Ascending aorta (tissue), 2 donors: Measurements from ENCODE around the gene LMTK2. TPM values are rescaled to one million over a fixed set of nuclear protein-coding genes. Genes with fewer than 3 reads are reported as not detected.

ENCODE experiments used
- DNase-seq, 2 donors: peaks; one replicate each; pipeline ENCODE4 v3.0.0-alpha.2; 2019; ENCODE audit warnings: low spot score in 2 of 2
- H3K27ac ChIP-seq, 2 donors: fragments of 200-600 bp; sonication (generic); one replicate each; pipeline ENCODE4 v1.5.1; 2016 to 2017; ENCODE audit warnings: mild to moderate bottlenecking in 1 of 2
- H3K27me3 ChIP-seq: fragments of 200-600 bp; sonication (generic); one replicate; pipeline ENCODE4 v1.5.1; 2017
- H3K36me3 ChIP-seq, 2 donors: fragments of 200-600 bp; sonication (generic); one replicate each; pipeline ENCODE4 v1.5.1; 2016
- H3K4me1 ChIP-seq, 2 donors: fragments of 200-600 bp; sonication (generic); one replicate each; pipeline ENCODE4 v1.5.1; 2016 to 2017; ENCODE audit warnings: mild to moderate bottlenecking in 1 of 2
- H3K4me3 ChIP-seq, 2 donors: fragments of 200-600 bp; sonication (generic); one replicate each; pipeline ENCODE4 v1.5.1; 2016 to 2017; ENCODE audit warnings: mild to moderate bottlenecking in 1 of 2
- H3K9me3 ChIP-seq, 2 donors: fragments of 200-600 bp; sonication (generic); one replicate each; pipeline ENCODE4 v1.5.1; 2016
- CTCF ChIP-seq, 3 experiments: fragments of 200-600 bp in 2 of 3; fragments of 450-650 bp in 1 of 3; sonication (generic) in 2 of 3; IDR thresholded peaks; one replicate each; pipeline ENCODE4 v1.5.1; 2016 to 2019; ENCODE audit warnings: antibody characterized with exemption in 3 of 3, mild to moderate bottlenecking in 1 of 3, moderate library complexity in 1 of 3
- intact Hi-C: fragments of 100-400 bp; cut with DNase I; formaldehyde crosslinking; loops from one replicate; pipeline ENCODE4 v1.15.1; 2023
- total RNA-seq: library from RNA; depleted of rRNA; stranded (reverse); fragments of >200 nt; gene quantifications from one replicate; pipeline ENCODE4 v1.1.0, GENCODE V29; 2016

LMTK2 gene
- total RNA-seq, 1 donor from 2014 or later: 11.8 TPM

GRCh38 chr7:98137134-98137825 is 30.6 kb downstream of the LMTK2 start:
- H3K27me3 ChIP-seq: no peaks in the 10 kb centered on the region
- H3K4me3 ChIP-seq: no peak overlapping the region
- TF ChIP-seq CTCF (IDR thresholded peaks at IDR 0.05): no peak
- intact Hi-C loops: no loop called here
- H3K27ac ChIP-seq: no peak overlapping the region
- no peak for DNase-seq
- peaks cover 8 to 22% of the 10 kb centered on the region in 2 donors for H3K36me3 ChIP-seq
- no peaks in the 10 kb centered on the region for H3K9me3 ChIP-seq
- H3K4me1 ChIP-seq: no peaks in the 10 kb centered on the region

DNA sequence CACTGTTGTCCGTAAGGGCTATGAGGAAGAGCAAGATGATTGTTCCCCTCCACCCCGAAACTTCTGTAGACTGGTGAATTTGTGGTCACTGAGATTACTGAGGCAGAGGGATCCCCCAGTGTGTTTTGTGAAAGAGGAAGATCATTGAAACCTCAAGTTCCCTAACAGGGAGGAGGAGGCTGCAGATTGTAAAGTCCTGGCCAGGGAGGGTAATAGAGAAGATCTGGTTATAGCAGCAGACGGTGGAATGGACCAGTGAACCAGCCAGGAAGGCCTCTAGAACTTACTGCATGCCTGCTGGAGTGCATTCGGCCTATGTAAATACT is 31.1 kb downstream of the LMTK2 start:
- no peak overlapping the region for H3K27ac ChIP-seq
- H3K36me3 ChIP-seq: peaks cover 8 to 25% of the 10 kb centered on the region in 2 donors
- intact Hi-C loops: no loop called here
- no peak for DNase-seq
- H3K4me1 ChIP-seq: no peaks in the 10 kb centered on the region
- H3K27me3 ChIP-seq: no peaks in the 10 kb centered on the region
- no peak for TF ChIP-seq CTCF (IDR thresholded peaks at IDR 0.05)
- H3K9me3 ChIP-seq: no peaks in the 10 kb centered on the region
- no peak overlapping the region for H3K4me3 ChIP-seq

DNA sequence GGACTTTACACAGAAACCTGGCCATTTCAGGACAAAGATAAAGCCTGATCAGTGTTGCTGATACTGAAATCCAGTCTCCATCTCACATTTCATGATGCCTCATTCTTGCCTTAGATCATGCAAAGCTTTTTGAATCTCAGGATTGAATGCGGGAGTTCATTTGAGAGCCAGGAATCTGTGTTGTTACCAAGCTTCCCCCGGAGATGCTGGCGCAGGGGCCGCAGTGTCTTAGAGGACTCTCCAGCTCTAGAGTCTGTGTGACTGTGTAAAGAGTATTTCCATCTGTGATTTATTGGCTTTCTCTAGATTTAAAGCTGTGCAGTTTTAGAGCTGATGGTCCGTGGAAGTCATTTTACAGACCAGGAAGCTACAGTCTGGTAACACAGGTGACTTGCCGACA is 32.0 kb downstream of the LMTK2 start:
- no peak overlapping the region for H3K27ac ChIP-seq
- no peak for DNase-seq
- H3K9me3 ChIP-seq: no peaks in the 10 kb centered on the region
- peaks cover 8 to 34% of the 10 kb centered on the region in 2 donors for H3K36me3 ChIP-seq
- H3K27me3 ChIP-seq: no peaks in the 10 kb centered on the region
- no peak for TF ChIP-seq CTCF (IDR thresholded peaks at IDR 0.05)
- no peaks in the 10 kb centered on the region for H3K4me1 ChIP-seq
- no peak overlapping the region for H3K4me3 ChIP-seq
- intact Hi-C loops: no loop called here

DNA sequence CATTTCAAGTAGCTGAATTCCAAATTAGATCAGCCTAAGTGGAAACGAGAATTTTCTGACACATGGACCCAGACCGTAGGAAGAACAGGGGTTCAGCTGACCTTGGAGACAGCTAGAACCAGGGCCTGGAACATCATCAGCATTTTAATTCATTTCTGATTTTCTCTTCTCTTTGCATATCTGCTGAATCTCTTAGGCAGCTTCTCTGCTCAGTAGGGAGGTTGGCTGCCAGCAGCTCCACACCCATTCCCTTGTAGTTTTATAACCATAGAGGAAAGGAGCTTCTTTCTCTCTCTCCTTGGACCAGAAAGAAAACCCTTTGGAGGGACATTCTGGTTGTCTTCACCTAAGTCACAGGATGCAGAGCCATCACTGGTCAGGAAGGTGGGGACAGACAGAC is 36.0 kb downstream of the LMTK2 start:
- Histone ChIP-seq H3K36me3 (peaks cover 8 to 37% of the 10 kb centered on the region in 2 donors), H3K27me3 (no peaks in the 10 kb centered on the region), H3K27ac (no peak overlapping the region), H3K4me1 (no peaks in the 10 kb centered on the region), H3K4me3 (no peak overlapping the region), H3K9me3 (no peaks in the 10 kb centered on the region)
- TF ChIP-seq CTCF (IDR thresholded peaks at IDR 0.05): no peak
- no peak for DNase-seq
- intact Hi-C loops: no loop called here

DNA sequence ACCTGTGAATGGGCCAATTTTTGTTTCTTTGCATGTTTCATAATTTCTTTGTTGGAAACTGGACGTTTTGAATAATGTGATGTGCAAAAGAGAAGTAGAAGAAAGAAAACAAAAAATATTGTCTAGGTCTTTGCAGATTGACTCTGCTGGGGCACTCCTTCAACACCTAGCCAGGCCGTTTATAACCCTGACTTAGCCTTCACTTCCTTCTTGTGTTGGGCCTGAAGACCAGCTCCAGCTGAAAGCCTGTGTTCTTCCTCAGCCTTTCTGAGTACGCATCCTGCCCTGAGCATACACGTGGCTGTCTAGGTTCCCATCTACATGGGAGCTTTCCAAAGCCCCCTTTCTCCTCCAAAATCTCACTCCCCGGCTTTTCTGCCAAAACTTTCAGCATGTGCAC is 41.9 kb downstream of the LMTK2 start:
- Histone ChIP-seq H3K4me1 (no peaks in the 10 kb centered on the region), H3K27ac (no peak overlapping the region), H3K4me3 (no peak overlapping the region), H3K36me3 (peaks cover 4 to 29% of the 10 kb centered on the region in 2 donors), H3K9me3 (no peaks in the 10 kb centered on the region), H3K27me3 (no peaks in the 10 kb centered on the region)
- no peak for DNase-seq
- no peak for TF ChIP-seq CTCF (IDR thresholded peaks at IDR 0.05)
- intact Hi-C loops: no loop called here
